CD14-positive monocyte (primary cell): ENCODE results near the gene CSTB. TPM values are rescaled to one million over a fixed set of nuclear protein-coding genes. Genes with fewer than 3 reads are reported as not detected.

Experiments
- DNase-seq, 3 donors: peaks; one replicate each; pipeline ENCODE4 v3.0.0-alpha.2; 2011 to 2022
- H2AFZ ChIP-seq: 2 replicates; pipeline ENCODE4 v1.6.0; 2012; ENCODE audit warnings: mild to moderate bottlenecking, low read depth, low read length, inconsistent platforms; ENCODE audit not compliant: insufficient read depth, poor library complexity, severe bottlenecking
- H3K27ac ChIP-seq, 2 donors: 1 replicate in 1 of 2; 2 replicates in 1 of 2; pipeline ENCODE4 v1.5.1; 2012 to 2013; ENCODE audit warnings: low read length in 2 of 2, control low read depth in 1 of 2, inconsistent platforms in 1 of 2, low read depth in 1 of 2, mild to moderate bottlenecking in 1 of 2
- H3K27me3 ChIP-seq, 2 donors: one replicate each; pipeline versions ENCODE4 v1.6.0 to v1.6.1; 2011 to 2013; ENCODE audit warnings: low read length in 2 of 2; ENCODE audit not compliant: control insufficient read depth in 2 of 2, insufficient read depth in 2 of 2
- H3K36me3 ChIP-seq, 2 donors: replicated peaks in 1 of 2; 1 replicate in 1 of 2; 2 replicates in 1 of 2; pipeline versions ENCODE4 v1.5.1 to v1.6.1; 2012 to 2013; ENCODE audit warnings: low read length in 2 of 2, control low read depth in 1 of 2, inconsistent platforms in 1 of 2, mild to moderate bottlenecking in 1 of 2; ENCODE audit not compliant: insufficient read depth in 2 of 2, control insufficient read depth in 1 of 2
- H3K4me1 ChIP-seq, 2 donors: 1 replicate in 1 of 2; 2 replicates in 1 of 2; pipeline versions ENCODE4 v1.5.1 to v1.6.1; 2012 to 2013; ENCODE audit warnings: low read length in 2 of 2, control low read depth in 1 of 2, inconsistent platforms in 1 of 2, mild to moderate bottlenecking in 1 of 2, moderate library complexity in 1 of 2; ENCODE audit not compliant: insufficient read depth in 2 of 2, control insufficient read depth in 1 of 2
- H3K4me2 ChIP-seq: replicated peaks from 2 replicates; pipeline ENCODE3; 2012; ENCODE audit warnings: low read length, moderate library complexity, mild to moderate bottlenecking; ENCODE audit not compliant: poor library complexity, severe bottlenecking; ENCODE audit errors: extremely low read depth
- H3K4me3 ChIP-seq, 3 experiments: fragments of 200-600 bp in 1 of 3; sonication (generic) in 1 of 3; replicated peaks in 1 of 3; 1 replicate in 2 of 3; 2 replicates in 1 of 3; pipeline ENCODE4 v1.5.1; 2011 to 2013; ENCODE audit warnings: low read length in 3 of 3, mild to moderate bottlenecking in 3 of 3, control low read depth in 2 of 3, low read depth in 2 of 3, inconsistent platforms in 1 of 3, moderate library complexity in 1 of 3
- H3K79me2 ChIP-seq: 2 replicates; pipeline ENCODE4 v1.6.0; 2012; ENCODE audit warnings: mild to moderate bottlenecking, control low read depth, inconsistent platforms, low read length, moderate library complexity; ENCODE audit not compliant: insufficient read depth
- H3K9ac ChIP-seq: 2 replicates; pipeline ENCODE4 v1.6.0; 2017; ENCODE audit warnings: low read length, mild to moderate bottlenecking; ENCODE audit not compliant: insufficient read depth, poor library complexity, severe bottlenecking
- H3K9me3 ChIP-seq, 2 donors: replicated peaks in 1 of 2; 1 replicate in 1 of 2; 2 replicates in 1 of 2; pipeline versions ENCODE4 v1.5.1 to v1.6.1; 2012 to 2013; ENCODE audit warnings: low read length in 2 of 2, control low read depth in 1 of 2; ENCODE audit not compliant: control insufficient read depth in 1 of 2, insufficient read depth in 1 of 2
- H4K20me1 ChIP-seq: 2 replicates; pipeline ENCODE4 v1.6.0; 2012; ENCODE audit warnings: mild to moderate bottlenecking, low read length, control low read depth, moderate library complexity; ENCODE audit not compliant: insufficient read depth
- H3K27ac Mint-ChIP-seq, 7 donors: one replicate each; pipeline ENCODE4 v1.8.0; 2020; ENCODE audit warnings: mild to moderate bottlenecking in 7 of 7, mixed read lengths in 7 of 7, moderate library complexity in 6 of 7, inconsistent platforms in 2 of 7
- H3K27me3 Mint-ChIP-seq, 3 donors: one replicate each; pipeline ENCODE4 v1.8.0; 2021 to 2022; ENCODE audit warnings: low read depth in 3 of 3, mild to moderate bottlenecking in 3 of 3, mixed read lengths in 3 of 3, moderate library complexity in 3 of 3, inconsistent platforms in 1 of 3
- H3K36me3 Mint-ChIP-seq, 2 donors: one replicate each; pipeline ENCODE4 v1.8.0; 2020; ENCODE audit warnings: mixed read lengths in 2 of 2, inconsistent platforms in 1 of 2, mild to moderate bottlenecking in 1 of 2
- H3K4me1 Mint-ChIP-seq: one replicate; pipeline ENCODE4 v1.8.0; 2020; ENCODE audit warnings: mild to moderate bottlenecking, mixed read lengths
- H3K4me3 Mint-ChIP-seq, 2 donors: one replicate each; pipeline ENCODE4 v1.8.0; 2020; ENCODE audit warnings: mild to moderate bottlenecking in 2 of 2, mixed read lengths in 2 of 2, moderate library complexity in 1 of 2
- H3K9me3 Mint-ChIP-seq, 7 donors: one replicate each; pipeline ENCODE4 v1.8.0; 2020 to 2022; ENCODE audit warnings: mixed read lengths in 7 of 7, mild to moderate bottlenecking in 6 of 7, moderate library complexity in 6 of 7, inconsistent platforms in 2 of 7
- CTCF ChIP-seq: fragments of 200-600 bp; IDR thresholded peaks from one replicate; pipeline ENCODE4 v1.8.0; 2022; ENCODE audit warnings: antibody characterized with exemption, mild to moderate bottlenecking
- WGBS: methylation state at CpG from one replicate; pipeline ENCODE4 v1.1.5; 2013; ENCODE audit warnings: missing lambda C conversion rate; ENCODE audit not compliant: insufficient coverage; 5-methylcytosine and 5-hydroxymethylcytosine counted together
- intact Hi-C, 2 donors: fragments of 100-400 bp; cut with micrococcal nuclease; formaldehyde crosslinking; loops; one replicate each; pipeline versions ENCODE4 v1.15.0 to v1.15.1; 2023
- polyA plus RNA-seq, 3 donors: library from polyadenylated mRNA; depleted of rRNA in 1 of 3; unstranded in 2 of 3; stranded (reverse) in 1 of 3; fragments of 300-500 nt in 2 of 3; fragments of >200 nt in 1 of 3; fragmentation: Illumina TruSeq in 2 of 3; gene quantifications; 1 replicate in 2 of 3; 2 replicates in 1 of 3; pipeline ENCODE4 v1.2.3, GENCODE V29; 2012 to 2021

The CSTB gene
- polyA plus RNA-seq, 3 donors: 73.7 to 120 (median 115) TPM

GRCh38 chr21:43767498-43767983 is 8.6 kb downstream of the CSTB start:
- no peaks in the 10 kb centered on the region for H3K27me3 ChIP-seq
- H3K9me3 ChIP-seq: peaks cover 0 to 11% of the 10 kb centered on the region in 2 donors
- whole genome bisulfite sequencing: 94% methylated on average over 14 of the region's 15 CpGs
- no peak overlapping the region for H2AFZ ChIP-seq
- TF ChIP-seq CTCF: no peak
- H3K9me3 Mint-ChIP-seq: peaks cover 5 to 17% (median 9%) of the 10 kb centered on the region in 7 donors
- H3K4me1 ChIP-seq: peaks cover 12 to 15% of the 10 kb centered on the region in 2 donors
- intact Hi-C loops: no loop called here
- H3K27me3 Mint-ChIP-seq: peaks cover 2 to 5% (median 5%) of the 10 kb centered on the region in 3 donors
- H3K4me1 Mint-ChIP-seq: peaks cover 23% of the 10 kb centered on the region
- peaks cover 22% of the 10 kb centered on the region for H4K20me1 ChIP-seq
- H3K79me2 ChIP-seq: no peaks in the 10 kb centered on the region
- H3K4me3 ChIP-seq: no peak overlapping the region
- peaks cover 0 to 15% of the 10 kb centered on the region in 2 donors for H3K36me3 ChIP-seq
- DNase-seq: no peak
- H3K36me3 Mint-ChIP-seq: peaks cover 15 to 19% of the 10 kb centered on the region in 2 donors
- H3K9ac ChIP-seq: no peak overlapping the region
- H3K4me2 ChIP-seq: no peak overlapping the region
- H3K4me3 Mint-ChIP-seq: peak overlapping the region in 1 of 2 donors; percentile 63
- peak overlapping the region in 3 of 7 donors; percentile 1 to 70 (median 69) for H3K27ac Mint-ChIP-seq
- H3K27ac ChIP-seq: no peak overlapping the region

DNA sequence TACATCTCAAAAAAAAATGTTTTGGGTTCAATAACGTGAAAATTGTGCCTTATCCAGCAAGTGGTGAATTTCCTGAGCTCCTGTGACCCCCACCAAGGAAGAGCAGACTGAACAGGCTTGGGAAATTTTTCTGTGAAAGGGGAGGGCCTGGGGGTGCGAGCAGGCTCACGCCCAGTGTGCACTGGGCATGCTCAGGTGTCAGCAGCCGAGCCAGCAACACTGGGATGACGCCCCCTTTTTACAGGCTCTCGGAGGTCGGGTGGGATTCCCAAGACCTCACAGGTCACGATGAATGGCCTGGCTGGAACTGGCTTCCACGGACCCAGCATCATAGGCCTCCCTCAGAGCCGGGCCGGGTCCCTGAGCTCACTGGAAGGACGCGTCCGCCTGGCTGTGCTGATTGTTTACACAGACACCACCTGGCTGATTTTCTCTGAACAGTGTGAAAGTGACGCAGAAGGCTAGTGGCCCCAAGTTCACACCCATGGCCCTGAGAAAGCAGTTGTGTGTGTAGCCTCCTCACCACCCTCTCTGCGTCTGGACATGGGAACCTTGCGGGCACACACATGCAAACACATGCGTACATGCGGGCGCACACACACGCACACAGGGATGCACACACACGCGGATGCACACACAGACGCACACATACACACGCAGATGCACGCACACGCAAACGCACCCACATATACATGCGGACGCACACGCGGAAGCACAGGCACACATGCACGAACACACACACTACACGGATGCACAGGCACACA is 9.2 kb downstream of the CSTB start:
- H3K9me3 ChIP-seq: peaks cover 0 to 10% of the 10 kb centered on the region in 2 donors
- H3K36me3 Mint-ChIP-seq: peaks cover 17 to 22% of the 10 kb centered on the region in 2 donors
- no peak overlapping the region for H3K4me2 ChIP-seq
- no peaks in the 10 kb centered on the region for H3K79me2 ChIP-seq
- H3K9me3 Mint-ChIP-seq: peaks cover 6 to 14% (median 9%) of the 10 kb centered on the region in 7 donors
- no peak for TF ChIP-seq CTCF
- H3K4me3 Mint-ChIP-seq: peak overlapping the region in 1 of 2 donors; percentile 21
- peak overlapping the region in 2 of 7 donors; percentile 1 to 70 for H3K27ac Mint-ChIP-seq
- H3K4me1 ChIP-seq: peaks cover 12 to 15% of the 10 kb centered on the region in 2 donors
- intact Hi-C loops: no loop called here
- H4K20me1 ChIP-seq: peaks cover 26% of the 10 kb centered on the region
- no peak overlapping the region for H2AFZ ChIP-seq
- DNase-seq: no peak
- H3K36me3 ChIP-seq: peaks cover 4 to 17% of the 10 kb centered on the region in 2 donors
- H3K4me3 ChIP-seq: no peak overlapping the region
- no peaks in the 10 kb centered on the region for H3K27me3 ChIP-seq
- 95% methylated on average over 33 of the region's 34 CpGs for WGBS
- peaks cover 2 to 5% (median 5%) of the 10 kb centered on the region in 3 donors for H3K27me3 Mint-ChIP-seq
- H3K9ac ChIP-seq: no peak overlapping the region
- H3K4me1 Mint-ChIP-seq: peaks cover 23% of the 10 kb centered on the region
- no peak overlapping the region for H3K27ac ChIP-seq
